ENCODE measurements around the gene GLRA1.

GLRA1 gene

DNA sequence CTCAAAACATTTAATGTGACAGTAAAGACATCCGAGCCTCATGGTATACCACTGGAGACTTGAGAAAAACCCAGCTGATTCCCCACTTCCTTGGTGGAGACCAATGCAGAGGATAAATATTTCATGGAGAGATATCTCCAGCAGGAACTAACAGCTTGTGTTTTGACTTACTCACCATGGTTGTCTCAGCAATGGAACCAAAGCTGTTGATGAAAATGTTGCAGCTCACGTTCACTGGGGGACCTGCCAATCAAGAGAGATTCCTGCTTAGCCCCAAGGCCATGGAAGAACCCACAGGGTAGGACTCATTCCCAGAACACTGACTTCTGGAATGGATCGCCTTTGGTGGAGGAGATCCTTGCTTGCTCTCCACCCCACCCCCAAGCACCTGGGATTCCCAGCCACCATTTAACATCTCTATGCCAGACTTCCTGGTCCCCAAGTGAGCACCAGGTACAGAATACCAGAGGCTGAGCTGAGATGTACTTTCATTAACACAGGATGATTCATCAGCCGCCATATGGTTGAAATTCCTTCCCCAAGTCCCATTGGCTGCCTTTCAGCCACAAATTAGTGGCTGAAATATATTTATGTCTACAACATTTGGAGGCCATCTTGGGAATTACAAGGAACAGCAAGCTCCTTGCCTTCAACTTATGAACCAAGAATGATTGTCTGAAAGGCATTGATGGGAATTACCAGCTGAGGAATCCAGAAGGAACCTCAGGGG lies 37.9 kb downstream of the GLRA1 start:
- TF ChIP-seq, protein P1, sequence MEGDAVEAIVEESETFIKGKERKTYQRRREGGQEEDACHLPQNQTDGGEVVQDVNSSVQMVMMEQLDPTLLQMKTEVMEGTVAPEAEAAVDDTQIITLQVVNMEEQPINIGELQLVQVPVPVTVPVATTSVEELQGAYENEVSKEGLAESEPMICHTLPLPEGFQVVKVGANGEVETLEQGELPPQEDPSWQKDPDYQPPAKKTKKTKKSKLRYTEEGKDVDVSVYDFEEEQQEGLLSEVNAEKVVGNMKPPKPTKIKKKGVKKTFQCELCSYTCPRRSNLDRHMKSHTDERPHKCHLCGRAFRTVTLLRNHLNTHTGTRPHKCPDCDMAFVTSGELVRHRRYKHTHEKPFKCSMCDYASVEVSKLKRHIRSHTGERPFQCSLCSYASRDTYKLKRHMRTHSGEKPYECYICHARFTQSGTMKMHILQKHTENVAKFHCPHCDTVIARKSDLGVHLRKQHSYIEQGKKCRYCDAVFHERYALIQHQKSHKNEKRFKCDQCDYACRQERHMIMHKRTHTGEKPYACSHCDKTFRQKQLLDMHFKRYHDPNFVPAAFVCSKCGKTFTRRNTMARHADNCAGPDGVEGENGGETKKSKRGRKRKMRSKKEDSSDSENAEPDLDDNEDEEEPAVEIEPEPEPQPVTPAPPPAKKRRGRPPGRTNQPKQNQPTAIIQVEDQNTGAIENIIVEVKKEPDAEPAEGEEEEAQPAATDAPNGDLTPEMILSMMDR (IDR thresholded peaks at IDR 0.05; ENCODE audit: low read depth, low read length, missing control alignments) = no peak
- in situ Hi-C loops (cut with HindIII; ENCODE audit: low sequenced_read_pairs) = no loop called here
- DNase-seq (ENCODE audit: low read depth) = no peak
- H3K4me3 ChIP-seq (ENCODE audit: low read depth, low read length) = no peak overlapping the region

DNA sequence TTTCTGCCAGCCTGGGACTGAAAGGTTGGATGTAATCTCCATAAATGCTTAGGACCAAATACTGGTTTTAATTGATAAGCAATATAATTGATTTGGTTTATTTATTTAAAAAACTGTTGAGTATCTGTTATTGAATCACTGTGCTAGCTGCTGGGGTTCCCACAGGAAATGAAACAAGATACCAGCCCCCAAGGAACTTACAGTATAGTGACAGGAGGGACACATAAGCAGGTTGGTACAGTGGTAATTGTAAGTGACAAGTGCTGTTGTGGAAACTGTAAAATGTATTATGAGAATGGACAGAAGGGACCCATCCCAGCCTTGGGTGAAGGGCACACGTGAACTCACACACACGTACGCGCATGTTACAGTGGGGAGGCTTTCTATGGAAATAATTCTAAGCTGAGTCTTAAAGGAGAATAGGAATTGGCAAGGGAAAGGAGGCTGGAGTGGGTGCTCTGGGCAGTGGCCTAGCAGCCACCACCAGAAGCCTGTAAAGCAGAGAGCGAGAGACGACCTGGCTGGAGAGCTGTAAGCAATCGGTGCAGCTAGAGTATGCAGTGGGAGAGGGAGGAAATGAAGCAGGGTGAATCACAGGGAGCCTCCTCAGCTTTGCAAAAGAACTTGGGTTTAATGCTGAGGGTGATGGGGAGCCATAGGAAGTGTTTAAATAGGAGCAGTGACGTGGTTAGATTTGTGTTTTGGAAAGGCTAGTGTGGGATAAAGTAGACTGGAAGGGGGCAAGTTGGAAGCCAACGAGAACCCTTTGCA lies 39.3 kb downstream of the GLRA1 start:
- in situ Hi-C loops (cut with HindIII; ENCODE audit: low sequenced_read_pairs) = no loop called here
- TF ChIP-seq, protein P1 (IDR thresholded peaks at IDR 0.05; ENCODE audit: low read depth, low read length, missing control alignments) = no peak
- no peak overlapping the region for H3K4me3 ChIP-seq (ENCODE audit: low read depth, low read length)
- DNase-seq (ENCODE audit: low read depth) = no peak

DNA sequence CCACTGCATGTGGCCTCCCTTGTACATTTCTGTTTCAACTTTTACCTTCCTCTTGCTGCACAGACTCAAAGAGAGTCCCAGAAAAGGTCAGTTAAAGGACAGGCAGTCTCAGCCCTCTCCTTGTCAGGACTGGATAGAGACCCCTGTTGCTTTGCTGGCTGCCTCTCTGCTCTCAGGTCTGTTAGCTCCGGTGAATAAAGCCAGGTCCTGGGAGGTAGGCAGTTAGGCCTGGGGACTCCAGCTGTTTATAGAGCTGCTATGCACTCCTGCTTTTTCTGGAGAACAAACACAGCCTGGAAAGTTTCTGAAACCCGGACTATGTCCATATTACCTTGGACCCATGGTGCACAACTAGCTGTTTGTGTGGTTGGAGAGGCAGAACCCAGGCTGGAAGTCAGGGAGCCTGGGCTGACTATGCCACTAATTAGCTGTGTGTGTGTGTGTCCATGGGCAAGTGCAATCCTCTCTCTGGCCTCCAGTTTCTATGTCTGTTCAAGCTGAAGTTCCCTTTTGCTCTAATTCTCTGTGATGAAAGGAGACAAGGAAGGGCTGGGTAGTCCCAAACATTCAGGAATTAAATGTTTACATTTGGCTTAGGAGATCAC lies 42.9 kb downstream of the GLRA1 start:
- in situ Hi-C loops (cut with HindIII; ENCODE audit: low sequenced_read_pairs) = no loop called here
- no peak overlapping the region for H3K4me3 ChIP-seq (ENCODE audit: low read depth, low read length)

DNA sequence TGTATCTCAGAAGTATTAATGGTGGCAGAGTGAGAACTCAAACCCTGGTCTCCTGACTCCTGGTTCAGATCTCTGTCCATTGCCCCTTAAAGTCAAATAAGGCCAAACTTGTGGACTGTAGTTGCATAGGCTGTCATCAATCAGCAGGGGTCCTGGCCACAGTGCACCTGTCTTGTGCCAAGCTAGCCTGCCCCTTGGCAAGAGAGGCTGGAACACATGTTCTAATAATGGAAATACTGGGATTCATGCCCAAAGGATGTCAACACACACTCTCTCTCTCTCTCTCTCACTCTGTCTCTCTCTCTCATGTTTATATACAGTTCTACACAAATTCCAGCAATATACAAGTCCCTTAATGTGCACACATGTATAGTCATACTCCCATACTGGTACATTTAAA lies 44.3 kb downstream of the GLRA1 start:
- in situ Hi-C loops (cut with HindIII; ENCODE audit: low sequenced_read_pairs) = no loop called here
- peak; percentile 22 for DNase-seq (ENCODE audit: low read depth)
- TF ChIP-seq, protein P1 (IDR thresholded peaks at IDR 0.05; ENCODE audit: low read depth, low read length, missing control alignments) = no peak
- H3K4me3 ChIP-seq (ENCODE audit: low read depth, low read length) = no peak overlapping the region

More for the DNA sequence above, 42.9 kb downstream of the GLRA1 start:
- DNase-seq (ENCODE audit: low read depth) = no peak
- TF ChIP-seq, protein P1 (IDR thresholded peaks at IDR 0.05; ENCODE audit: low read depth, low read length, missing control alignments) = no peak

DNA sequence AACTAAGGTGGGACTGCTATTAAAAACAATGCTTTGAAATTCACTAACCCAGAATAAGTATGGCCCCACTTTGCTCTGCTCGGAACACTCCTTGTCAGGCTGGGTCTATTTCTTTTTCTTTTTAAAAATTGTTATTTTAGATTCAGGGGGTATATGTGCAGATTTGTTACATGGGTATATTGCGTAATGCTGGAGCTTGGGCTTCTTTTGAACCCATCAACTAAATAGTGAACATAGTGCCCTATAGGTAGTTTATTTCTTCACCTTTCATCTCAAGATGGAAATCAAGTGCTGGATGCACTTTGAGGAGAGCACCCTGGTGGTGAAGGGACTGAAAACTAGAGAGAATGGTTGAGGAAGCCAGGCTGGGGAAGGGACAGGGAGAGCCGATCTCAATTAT lies 51.0 kb downstream of the GLRA1 start:
- no peak for DNase-seq (ENCODE audit: low read depth)
- in situ Hi-C loops (cut with HindIII; ENCODE audit: low sequenced_read_pairs) = loop anchor here (10.0 kb wide), 1 partner anchor 469 kb away; no protein-coding TSS in a partner anchor
- H3K4me3 ChIP-seq (ENCODE audit: low read depth, low read length) = no peak overlapping the region
- TF ChIP-seq, protein P1 (IDR thresholded peaks at IDR 0.05; ENCODE audit: low read depth, low read length, missing control alignments) = no peak

DNA sequence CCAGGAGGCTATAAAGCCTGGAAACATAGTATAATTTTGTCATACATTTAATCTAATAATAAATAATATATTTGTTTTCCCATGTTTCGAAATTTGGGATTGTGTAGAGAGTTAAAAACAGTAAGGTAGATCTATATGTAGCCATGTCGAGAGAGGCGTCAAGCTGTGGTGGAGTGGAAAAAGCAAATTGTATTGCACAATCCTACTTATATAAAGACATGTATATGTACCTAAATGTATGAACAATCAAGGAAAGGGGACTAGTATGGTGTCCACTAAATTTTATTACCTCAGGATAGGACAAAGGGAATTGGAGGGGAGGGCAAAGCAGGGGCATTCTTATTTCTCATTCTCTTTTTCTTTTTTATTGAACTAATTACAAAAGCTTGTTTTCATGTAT lies 52.0 kb downstream of the GLRA1 start:
- DNase-seq (ENCODE audit: low read depth) = no peak
- TF ChIP-seq, protein P1 (IDR thresholded peaks at IDR 0.05; ENCODE audit: low read depth, low read length, missing control alignments) = no peak
- in situ Hi-C loops (cut with HindIII; ENCODE audit: low sequenced_read_pairs) = loop anchor here (10.0 kb wide), 1 partner anchor 468 kb away; no protein-coding TSS in a partner anchor

More for the DNA sequence above, 52.0 kb downstream of the GLRA1 start:
- H3K4me3 ChIP-seq (ENCODE audit: low read depth, low read length) = no peak overlapping the region

Measured in astrocyte of the cerebellum (primary cell).